SK-N-SH (cell line): ENCODE data around the gene ITGAL. TPM values are rescaled to one million over a fixed set of nuclear protein-coding genes. Genes with fewer than 3 reads are reported as not detected.

Experiments used
- CTCF ChIA-PET: fragments of 300-600, 350-600 bp; formaldehyde crosslinking; extraction: SDS; loops from one replicate; lab custom pipeline; 2021; lab: Yijun Ruan, JAX
- POLR2A ChIA-PET: fragments of 350-600 bp; sonication (Branson Sonifier 250); formaldehyde crosslinking; extraction: SDS; loops from one replicate; lab custom pipeline; 2020; ENCODE audit warnings: antibody characterized with exemption, inconsistent platforms; lab: Yijun Ruan, JAX
- DNase-seq: peaks from one replicate; pipeline ENCODE4 v3.0.0; 2012
- H2AFZ ChIP-seq: fragments of 200-600 bp; sonication (generic); 2 replicates; pipeline ENCODE4 v1.8.1; 2016; ENCODE audit warnings: antibody characterized with exemption, mild to moderate bottlenecking, low read depth
- H3F3A ChIP-seq: fragments of 200-600 bp; sonication (generic); replicated peaks from 2 replicates; pipeline ENCODE3; 2016; ENCODE audit warnings: antibody characterized with exemption, mild to moderate bottlenecking; ENCODE audit not compliant: insufficient read depth
- H3K27ac ChIP-seq, 2 experiments: fragments of 200-500 bp in 1 of 2; fragments of 200-600 bp in 1 of 2; sonication (Bioruptor generic) in 1 of 2; sonication (generic), shearing (Covaris generic) in 1 of 2; 2 replicates each; pipeline versions ENCODE4 v1.5.1 to v1.6.1; 2014 to 2016; ENCODE audit warnings: low read depth in 2 of 2, inconsistent platforms in 1 of 2, low read length in 1 of 2, mild to moderate bottlenecking in 1 of 2, mixed read lengths in 1 of 2
- H3K27me3 ChIP-seq: fragments of 200-600 bp; sonication (generic), shearing (Covaris generic); 2 replicates; pipeline ENCODE4 v1.6.1; 2016; ENCODE audit warnings: mixed run types; ENCODE audit not compliant: insufficient read depth
- H3K36me3 ChIP-seq, 2 experiments: fragments of 200-500 bp in 1 of 2; fragments of 200-600 bp in 1 of 2; sonication (Bioruptor generic) in 1 of 2; sonication (generic) in 1 of 2; replicated peaks in 1 of 2; 2 replicates each; pipeline versions ENCODE3 to v1.5.1; 2014 to 2016; ENCODE audit warnings: low read length in 1 of 2, mild to moderate bottlenecking in 1 of 2; ENCODE audit not compliant: insufficient read depth in 2 of 2, control insufficient read depth in 1 of 2
- H3K4me1 ChIP-seq, 2 experiments: fragments of 200-500 bp in 1 of 2; fragments of 200-600 bp in 1 of 2; sonication (Bioruptor generic) in 1 of 2; sonication (generic), shearing (Covaris generic) in 1 of 2; 2 replicates each; pipeline versions ENCODE4 v1.5.1 to v1.6.1; 2014 to 2016; ENCODE audit warnings: low read depth in 1 of 2, low read length in 1 of 2, mixed run types in 1 of 2; ENCODE audit not compliant: insufficient read depth in 2 of 2, control insufficient read depth in 1 of 2
- H3K4me2 ChIP-seq: fragments of 200-600 bp; sonication (generic), shearing (Covaris generic); 2 replicates; pipeline ENCODE4 v1.6.1; 2017; ENCODE audit warnings: mixed run types
- H3K4me3 ChIP-seq, 2 experiments: fragments of 200-500 bp in 1 of 2; fragments of 200-600 bp in 1 of 2; sonication (Bioruptor generic) in 1 of 2; sonication (generic), shearing (Covaris generic) in 1 of 2; 2 replicates each; pipeline versions ENCODE4 v1.5.1 to v1.8.1; 2014 to 2016; ENCODE audit warnings: low read depth in 2 of 2, inconsistent platforms in 1 of 2, low read length in 1 of 2, mild to moderate bottlenecking in 1 of 2, mixed read lengths in 1 of 2, moderate library complexity in 1 of 2
- H3K79me2 ChIP-seq: fragments of 200-600 bp; sonication (generic); 2 replicates; pipeline ENCODE4 v1.8.1; 2017; ENCODE audit warnings: mild to moderate bottlenecking; ENCODE audit not compliant: insufficient read depth
- H3K9ac ChIP-seq: fragments of 200-600 bp; sonication (generic); 2 replicates; pipeline ENCODE4 v1.6.1; 2017; ENCODE audit warnings: mixed run types
- H3K9me2 ChIP-seq: fragments of 200-600 bp; sonication (generic); 2 replicates; pipeline ENCODE4 v1.6.1; 2017; ENCODE audit warnings: mixed run types
- H3K9me3 ChIP-seq: fragments of 200-600 bp; sonication (generic); 2 replicates; pipeline ENCODE4 v1.6.1; 2017; ENCODE audit warnings: mixed run types, mild to moderate bottlenecking, moderate library complexity
- H4K20me1 ChIP-seq: fragments of 200-600 bp; sonication (generic); 2 replicates; pipeline ENCODE4 v1.6.1; 2017; ENCODE audit warnings: mild to moderate bottlenecking, mixed run types; ENCODE audit not compliant: insufficient read depth
- CTCF ChIP-seq: fragments of 200-600 bp; sonication (generic); IDR thresholded peaks from 2 replicates; pipeline ENCODE4 v1.6.1; 2017; ENCODE audit warnings: antibody characterized with exemption, mild to moderate bottlenecking, moderate library complexity
- FOSL2 ChIP-seq: IDR thresholded peaks from 2 replicates; pipeline ENCODE4 v1.4.0; 2012; ENCODE audit warnings: low read depth, mild to moderate bottlenecking, moderate library complexity, borderline replicate concordance
- FOXJ3 ChIP-seq: sonication (generic); formaldehyde crosslinking; IDR thresholded peaks from 2 replicates; pipeline ENCODE4 v1.5.1; 2020; ENCODE audit warnings: mild to moderate bottlenecking, missing genetic modification reagents
- GABPA ChIP-seq: IDR thresholded peaks from 2 replicates; pipeline ENCODE4 v1.4.0; 2012; ENCODE audit warnings: low read depth, mild to moderate bottlenecking
- IRF3 ChIP-seq: fragments of 150-350 bp; IDR thresholded peaks from 2 replicates; pipeline ENCODE4 v1.6.1; 2016; ENCODE audit warnings: mild to moderate bottlenecking, low read depth, low read length
- JUND ChIP-seq: IDR thresholded peaks from 2 replicates; pipeline ENCODE4 v1.4.0; 2012
- NRF1 ChIP-seq: IDR thresholded peaks from 2 replicates; pipeline ENCODE4 v1.6.1; 2012; ENCODE audit warnings: low read depth, mild to moderate bottlenecking, low read length
- PBX3 ChIP-seq: IDR thresholded peaks from 2 replicates; pipeline ENCODE4; 2012
- POLR2AphosphoS5 ChIP-seq: IDR thresholded peaks from 2 replicates; pipeline ENCODE4 v1.6.1; 2012; ENCODE audit warnings: low read depth, low read length
- RFX5 ChIP-seq: IDR thresholded peaks from 2 replicates; pipeline ENCODE4 v1.6.1; 2012; ENCODE audit warnings: mild to moderate bottlenecking, improper control_type of control experiment, low read length
- RXRA ChIP-seq: IDR thresholded peaks from 2 replicates; pipeline ENCODE4 v1.4.0; 2012; ENCODE audit warnings: low read depth, mild to moderate bottlenecking, borderline replicate concordance
- TEAD4 ChIP-seq: IDR thresholded peaks from 2 replicates; pipeline ENCODE4 v1.4.0; 2012; ENCODE audit warnings: mild to moderate bottlenecking, borderline replicate concordance; ENCODE audit not compliant: insufficient read depth
- YY1 ChIP-seq: IDR thresholded peaks from 2 replicates; pipeline ENCODE4 v1.4.0; 2012; ENCODE audit warnings: low read depth, mild to moderate bottlenecking
- WGBS: methylation state at CpG from one replicate; pipeline ENCODE4 v1.1.6; 2017; ENCODE audit warnings: low lambda C conversion rate; 5-methylcytosine and 5-hydroxymethylcytosine counted together
- polyA plus RNA-seq, 3 experiments: library from polyadenylated mRNA; depleted of rRNA; stranded (reverse); fragments of >200 nt; gene quantifications; 2 replicates each; pipeline ENCODE4 v1.2.3, GENCODE V29; 2012
- TF ChIP-seq, protein P1 (sequence below): IDR thresholded peaks from 2 replicates; pipeline ENCODE4 v1.6.1; 2012; ENCODE audit warnings: mild to moderate bottlenecking, low read depth, low read length, moderate library complexity

ITGAL gene
- polyA plus RNA-seq, 1 of the 3 experiments (the other 2 are of a cell fraction) = 0.12 TPM

GRCh38 chr16:30530163-30531037 is 57.9 kb downstream of the ITGAL start:
- no peak overlapping the region for H3K9ac ChIP-seq
- H3K79me2 ChIP-seq = peaks cover 14% of the 10 kb centered on the region
- no peak overlapping the region for H3K4me2 ChIP-seq
- peaks cover 10 to 14% of the 10 kb centered on the region in 2 experiments for H3K36me3 ChIP-seq
- TF ChIP-seq GABPA (no peak), TEAD4 (no peak), FOXJ3 (CRISPR knock-in tag) (no peak), YY1 (no peak), RXRA (no peak), PBX3 (no peak), JUND (no peak), CTCF (no peak), RFX5 (no peak), POLR2AphosphoS5 (no peak), IRF3 (no peak), FOSL2 (no peak), NRF1 (no peak)
- TF ChIP-seq, protein P1, sequence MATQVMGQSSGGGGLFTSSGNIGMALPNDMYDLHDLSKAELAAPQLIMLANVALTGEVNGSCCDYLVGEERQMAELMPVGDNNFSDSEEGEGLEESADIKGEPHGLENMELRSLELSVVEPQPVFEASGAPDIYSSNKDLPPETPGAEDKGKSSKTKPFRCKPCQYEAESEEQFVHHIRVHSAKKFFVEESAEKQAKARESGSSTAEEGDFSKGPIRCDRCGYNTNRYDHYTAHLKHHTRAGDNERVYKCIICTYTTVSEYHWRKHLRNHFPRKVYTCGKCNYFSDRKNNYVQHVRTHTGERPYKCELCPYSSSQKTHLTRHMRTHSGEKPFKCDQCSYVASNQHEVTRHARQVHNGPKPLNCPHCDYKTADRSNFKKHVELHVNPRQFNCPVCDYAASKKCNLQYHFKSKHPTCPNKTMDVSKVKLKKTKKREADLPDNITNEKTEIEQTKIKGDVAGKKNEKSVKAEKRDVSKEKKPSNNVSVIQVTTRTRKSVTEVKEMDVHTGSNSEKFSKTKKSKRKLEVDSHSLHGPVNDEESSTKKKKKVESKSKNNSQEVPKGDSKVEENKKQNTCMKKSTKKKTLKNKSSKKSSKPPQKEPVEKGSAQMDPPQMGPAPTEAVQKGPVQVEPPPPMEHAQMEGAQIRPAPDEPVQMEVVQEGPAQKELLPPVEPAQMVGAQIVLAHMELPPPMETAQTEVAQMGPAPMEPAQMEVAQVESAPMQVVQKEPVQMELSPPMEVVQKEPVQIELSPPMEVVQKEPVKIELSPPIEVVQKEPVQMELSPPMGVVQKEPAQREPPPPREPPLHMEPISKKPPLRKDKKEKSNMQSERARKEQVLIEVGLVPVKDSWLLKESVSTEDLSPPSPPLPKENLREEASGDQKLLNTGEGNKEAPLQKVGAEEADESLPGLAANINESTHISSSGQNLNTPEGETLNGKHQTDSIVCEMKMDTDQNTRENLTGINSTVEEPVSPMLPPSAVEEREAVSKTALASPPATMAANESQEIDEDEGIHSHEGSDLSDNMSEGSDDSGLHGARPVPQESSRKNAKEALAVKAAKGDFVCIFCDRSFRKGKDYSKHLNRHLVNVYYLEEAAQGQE = no peak
- no peaks in the 10 kb centered on the region for H3K27me3 ChIP-seq
- peaks cover 8 to 22% of the 10 kb centered on the region in 2 experiments for H3K4me1 ChIP-seq
- H3K4me3 ChIP-seq = no peak overlapping the region
- H3K27ac ChIP-seq = no peak overlapping the region
- H3K9me2 ChIP-seq = no peaks in the 10 kb centered on the region
- H3K9me3 ChIP-seq = no peaks in the 10 kb centered on the region
- H4K20me1 ChIP-seq = no peaks in the 10 kb centered on the region
- POLR2A ChIA-PET = interaction anchor here (0.5 to 1.1 kb wide), 2 partner anchors 72 to 100 kb away, joined by 3 read pairs; partner anchors contain the start of gene DCTPP1
- H2AFZ ChIP-seq = no peak overlapping the region
- CTCF ChIA-PET = interaction anchor here (0.6 to 2.5 kb wide), 3 partner anchors 20 to 100 kb away, joined by 4 to 15 read pairs (median 9); partner anchors contain the start of gene DCTPP1
- DNase-seq = no peak
- peaks cover 4% of the 10 kb centered on the region for H3F3A ChIP-seq
- WGBS = 91% methylated on average over 13 of the region's 13 CpGs
